ENCODE measurements around the gene KCTD2.

Gene KCTD2

DNA sequence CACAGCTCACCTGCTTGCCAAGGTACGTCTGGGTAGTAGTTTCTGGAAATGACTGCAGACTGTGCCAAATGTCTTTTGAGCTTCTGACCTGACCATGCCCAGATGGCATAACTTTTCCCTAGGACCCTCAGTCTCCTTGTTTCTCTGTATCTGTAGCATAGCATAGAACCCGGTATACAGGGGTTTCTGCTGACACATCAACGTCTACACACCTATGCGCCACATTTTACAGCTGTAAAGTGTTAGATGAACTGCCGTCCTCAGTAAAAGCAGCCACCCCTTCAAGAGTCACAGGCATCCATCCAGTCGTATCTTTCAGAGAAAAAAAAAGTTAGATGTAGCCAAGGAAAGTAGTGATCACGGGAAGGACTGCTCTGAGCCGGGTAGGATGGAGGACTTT, 17.4 kb downstream of the KCTD2 start:
- TF ChIP-seq SUZ12 (IDR thresholded peaks at IDR 0.05) (no peak), SP1 (IDR thresholded peaks at IDR 0.05) (no peak)
- CTCF ChIA-PET = interaction anchor here (1.8 kb wide), 1 partner anchor 10 kb away, joined by 4 read pairs; no protein-coding TSS in a partner anchor
- POLR2A ChIA-PET = interaction anchor here (1.3 kb wide), 1 partner anchor 18 kb away, joined by 4 read pairs; the partner anchor contains the start of genes ATP5PD and KCTD2
- DNase-seq (ENCODE audit: extremely low spot score) = no peak

DNA sequence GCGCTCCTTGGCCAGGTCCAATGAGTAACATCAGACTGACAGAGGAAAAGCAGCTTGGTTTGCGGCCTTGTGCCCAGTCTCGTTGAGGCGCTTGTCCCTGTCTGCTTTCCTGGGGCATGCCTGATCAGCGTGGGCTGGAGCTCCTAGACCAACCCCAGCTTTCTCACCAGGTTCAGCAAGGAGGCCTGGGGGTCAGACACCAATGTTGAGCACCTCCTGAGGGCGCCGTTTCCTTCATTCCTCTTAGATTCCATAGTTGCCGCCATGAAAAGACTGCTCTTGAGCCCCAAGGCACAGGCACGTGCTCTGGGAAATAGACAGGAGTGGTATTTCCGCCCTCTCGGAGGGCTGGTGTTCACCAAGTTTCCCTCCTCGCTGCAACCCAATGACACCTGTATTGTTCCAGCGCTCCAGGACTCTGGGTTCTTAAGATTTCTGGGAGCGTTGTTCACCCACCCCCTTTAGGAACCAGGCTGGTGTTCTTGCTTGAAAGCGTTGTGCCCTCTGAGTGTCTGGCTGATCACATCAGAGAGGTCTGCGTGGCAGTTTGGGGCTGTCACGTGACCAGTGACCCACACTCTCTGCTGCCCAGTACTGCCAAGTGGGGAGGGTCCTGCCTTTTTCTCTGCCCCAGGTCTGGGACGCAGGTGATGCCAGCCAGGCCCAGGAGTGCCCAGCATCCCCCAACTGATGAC, 18.0 kb downstream of the KCTD2 start:
- TF ChIP-seq HDGF (IDR thresholded peaks at IDR 0.05; ENCODE audit: borderline replicate concordance) (no peak), BHLHE40 (IDR thresholded peaks at IDR 0.05; ENCODE audit: borderline replicate concordance) (no peak), NFRKB (IDR thresholded peaks at IDR 0.05) (no peak), TARDBP (IDR thresholded peaks at IDR 0.05) (no peak), FOXK2 (IDR thresholded peaks at IDR 0.05) (no peak), ZNF384 (IDR thresholded peaks at IDR 0.05) (no peak), FOXM1 (IDR thresholded peaks at IDR 0.05; ENCODE audit: borderline replicate concordance) (no peak), SUZ12 (IDR thresholded peaks at IDR 0.05) (no peak), FOXA1 (IDR thresholded peaks at IDR 0.05) (no peak), LEF1 (IDR thresholded peaks at IDR 0.05; ENCODE audit: borderline replicate concordance) (no peak)
- TF ChIP-seq, protein P1, sequence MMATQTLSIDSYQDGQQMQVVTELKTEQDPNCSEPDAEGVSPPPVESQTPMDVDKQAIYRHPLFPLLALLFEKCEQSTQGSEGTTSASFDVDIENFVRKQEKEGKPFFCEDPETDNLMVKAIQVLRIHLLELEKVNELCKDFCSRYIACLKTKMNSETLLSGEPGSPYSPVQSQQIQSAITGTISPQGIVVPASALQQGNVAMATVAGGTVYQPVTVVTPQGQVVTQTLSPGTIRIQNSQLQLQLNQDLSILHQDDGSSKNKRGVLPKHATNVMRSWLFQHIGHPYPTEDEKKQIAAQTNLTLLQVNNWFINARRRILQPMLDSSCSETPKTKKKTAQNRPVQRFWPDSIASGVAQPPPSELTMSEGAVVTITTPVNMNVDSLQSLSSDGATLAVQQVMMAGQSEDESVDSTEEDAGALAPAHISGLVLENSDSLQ (IDR thresholded peaks at IDR 0.05) = no peak
- DNase-seq (ENCODE audit: extremely low spot score) = no peak
- POLR2A ChIA-PET = interaction anchor here (1.3 kb wide), 1 partner anchor 18 kb away, joined by 4 read pairs; the partner anchor contains the start of genes ATP5PD and KCTD2
- CTCF ChIA-PET = interaction anchor here (1.8 kb wide), 1 partner anchor 10 kb away, joined by 4 read pairs; no protein-coding TSS in a partner anchor

GRCh38 chr17:75065562-75066151, 18.6 kb downstream of the KCTD2 start:
- POLR2A ChIA-PET = no interaction called here
- TF ChIP-seq BHLHE40 (IDR thresholded peaks at IDR 0.05; ENCODE audit: borderline replicate concordance) (no peak), HDGF (IDR thresholded peaks at IDR 0.05; ENCODE audit: borderline replicate concordance) (no peak), ZNF384 (IDR thresholded peaks at IDR 0.05) (no peak), TARDBP (IDR thresholded peaks at IDR 0.05) (no peak), ARNT (IDR thresholded peaks at IDR 0.05) (no peak), CTBP1 (IDR thresholded peaks at IDR 0.05; ENCODE audit: borderline replicate concordance) (no peak), FOXK2 (IDR thresholded peaks at IDR 0.05) (no peak), LEF1 (IDR thresholded peaks at IDR 0.05; ENCODE audit: borderline replicate concordance) (no peak), FOXM1 (IDR thresholded peaks at IDR 0.05; ENCODE audit: borderline replicate concordance) (no peak)
- TF ChIP-seq, protein P1 (IDR thresholded peaks at IDR 0.05) = no peak
- DNase-seq (ENCODE audit: extremely low spot score) = no peak
- CTCF ChIA-PET = no interaction called here

GRCh38 chr17:75067856-75068255, 20.8 kb downstream of the KCTD2 start:
- no peak for TF ChIP-seq FOXK2 (IDR thresholded peaks at IDR 0.05)
- no peak for TF ChIP-seq L3MBTL2 (conservative IDR thresholded peaks at IDR 0.05)
- no peak for TF ChIP-seq FOXM1 (IDR thresholded peaks at IDR 0.05; ENCODE audit: borderline replicate concordance)
- no peak for TF ChIP-seq TARDBP (IDR thresholded peaks at IDR 0.05)
- no peak for TF ChIP-seq ARNT (IDR thresholded peaks at IDR 0.05)
- no peak for TF ChIP-seq BHLHE40 (IDR thresholded peaks at IDR 0.05; ENCODE audit: borderline replicate concordance)
- TF ChIP-seq LEF1 (IDR thresholded peaks at IDR 0.05; ENCODE audit: borderline replicate concordance) = no peak
- TF ChIP-seq, protein P1 (IDR thresholded peaks at IDR 0.05) = no peak
- no peak for TF ChIP-seq HDGF (IDR thresholded peaks at IDR 0.05; ENCODE audit: borderline replicate concordance)
- TF ChIP-seq FOXA1 (IDR thresholded peaks at IDR 0.05) = no peak
- no peak for TF ChIP-seq SP1 (IDR thresholded peaks at IDR 0.05)
- TF ChIP-seq CTBP1 (IDR thresholded peaks at IDR 0.05; ENCODE audit: borderline replicate concordance) = no peak
- no peak for TF ChIP-seq ZNF384 (IDR thresholded peaks at IDR 0.05)
- POLR2A ChIA-PET = interaction anchor here (1.0 kb wide), 1 partner anchor 33 kb away, joined by 4 read pairs; no protein-coding TSS in a partner anchor
- CTCF ChIA-PET = interaction anchor here (1.1 kb wide), 1 partner anchor 46 kb away, joined by 5 read pairs; no protein-coding TSS in a partner anchor
- no peak for DNase-seq (ENCODE audit: extremely low spot score)

- ChIA-PET POLR2A (interaction anchor here (1.0 kb wide), 1 partner anchor 33 kb away, joined by 4 read pairs; no protein-coding TSS in a partner anchor), CTCF (interaction anchor here (0.6 to 1.1 kb wide), 2 partner anchors 45 to 53 kb away, joined by 4 to 5 read pairs; no protein-coding TSS in a partner anchor)
- TF ChIP-seq FOXA1 (IDR thresholded peaks at IDR 0.05) = no peak
- TF ChIP-seq L3MBTL2 (conservative IDR thresholded peaks at IDR 0.05) = no peak
- TF ChIP-seq FOXK2 (IDR thresholded peaks at IDR 0.05) = no peak
- TF ChIP-seq NFRKB (IDR thresholded peaks at IDR 0.05) = no peak
- no peak for TF ChIP-seq ARNT (IDR thresholded peaks at IDR 0.05)
- TF ChIP-seq HDGF (IDR thresholded peaks at IDR 0.05; ENCODE audit: borderline replicate concordance) = no peak
- no peak for TF ChIP-seq CTBP1 (IDR thresholded peaks at IDR 0.05; ENCODE audit: borderline replicate concordance)
- no peak for TF ChIP-seq FOXM1 (IDR thresholded peaks at IDR 0.05; ENCODE audit: borderline replicate concordance)
- TF ChIP-seq ELF4 (IDR thresholded peaks at IDR 0.05) = no peak
- TF ChIP-seq TARDBP (IDR thresholded peaks at IDR 0.05) = no peak
- no peak for TF ChIP-seq BHLHE40 (IDR thresholded peaks at IDR 0.05; ENCODE audit: borderline replicate concordance)
- no peak for DNase-seq (ENCODE audit: extremely low spot score)
Observed at GRCh38 chr17:75068750-75069149, 21.7 kb downstream of the KCTD2 start.

Measured in HEK293T (cell line).